ENCODE results near the gene KCNQ4. TPM values are rescaled to one million over a fixed set of nuclear protein-coding genes. Genes with fewer than 3 reads are reported as not detected.

The KCNQ4 gene
- polyA plus RNA-seq, 3 donors: 1.6 to 1.9 (median 1.9) TPM

GRCh38 chr1:40772146-40772955 lies 11.2 kb upstream of the KCNQ4 start:
- DNase-seq (ENCODE audit: extremely low read depth in 1 of 11, low read depth in 9 of 11, low spot score in 4 of 11): no peak

GRCh38 chr1:40773748-40774265 lies 9.8 kb upstream of the KCNQ4 start:
- DNase-seq (ENCODE audit: extremely low read depth in 1 of 11, low read depth in 9 of 11, low spot score in 4 of 11): no peak

- DNase-seq (ENCODE audit: extremely low read depth in 1 of 11, low read depth in 9 of 11, low spot score in 4 of 11): no peak
These were observed 9.2 kb upstream of the KCNQ4 start for GRCh38 chr1:40774266-40774998.

- DNase-seq (ENCODE audit: extremely low read depth in 1 of 11, low read depth in 9 of 11, low spot score in 4 of 11): no peak
These were observed 7.1 kb upstream of the KCNQ4 start for GRCh38 chr1:40776236-40777072.

- no peak for DNase-seq (ENCODE audit: extremely low read depth in 1 of 11, low read depth in 9 of 11, low spot score in 4 of 11)
These were observed 6.2 kb upstream of the KCNQ4 start for GRCh38 chr1:40777224-40777970.

- no peak for DNase-seq (ENCODE audit: extremely low read depth in 1 of 11, low read depth in 9 of 11, low spot score in 4 of 11)
These were observed 2.6 kb upstream of the KCNQ4 start for GRCh38 chr1:40780678-40781607.

- DNase-seq (ENCODE audit: extremely low read depth in 1 of 11, low read depth in 9 of 11, low spot score in 4 of 11): no peak
These were observed 2.0 kb upstream of the KCNQ4 start for GRCh38 chr1:40781608-40781971.

- DNase-seq (ENCODE audit: extremely low read depth in 1 of 11, low read depth in 9 of 11, low spot score in 4 of 11): no peak
These were observed 1.1 kb upstream of the KCNQ4 start for GRCh38 chr1:40782371-40782956.

- DNase-seq (ENCODE audit: extremely low read depth in 1 of 11, low read depth in 9 of 11, low spot score in 4 of 11): no peak
These were observed 669 bp downstream of the KCNQ4 start for GRCh38 chr1:40784141-40784770.

GRCh38 chr1:40784771-40785151 lies 1.2 kb downstream of the KCNQ4 start:
- DNase-seq (ENCODE audit: extremely low read depth in 1 of 11, low read depth in 9 of 11, low spot score in 4 of 11): no peak

- no peak for DNase-seq (ENCODE audit: extremely low read depth in 1 of 11, low read depth in 9 of 11, low spot score in 4 of 11)
These were observed 1.9 kb downstream of the KCNQ4 start for GRCh38 chr1:40785446-40785845.

- no peak for DNase-seq (ENCODE audit: extremely low read depth in 1 of 11, low read depth in 9 of 11, low spot score in 4 of 11)
These were observed 2.8 kb downstream of the KCNQ4 start for GRCh38 chr1:40786171-40786994.

- DNase-seq (ENCODE audit: extremely low read depth in 1 of 11, low read depth in 9 of 11, low spot score in 4 of 11): no peak
These were observed 3.6 kb downstream of the KCNQ4 start for GRCh38 chr1:40786995-40787705.

- no peak for DNase-seq (ENCODE audit: extremely low read depth in 1 of 11, low read depth in 9 of 11, low spot score in 4 of 11)
These were observed 4.4 kb downstream of the KCNQ4 start for GRCh38 chr1:40787737-40788560.

Data from renal cortex interstitium (tissue), 11 donors.